ENCODE results near the gene SSBP3. TPM values are rescaled to one million over a fixed set of nuclear protein-coding genes. Genes with fewer than 3 reads are reported as not detected.

The SSBP3 gene
- total RNA-seq, 2 experiments from 2014 or later: 16.5 to 44.9 TPM

DNA sequence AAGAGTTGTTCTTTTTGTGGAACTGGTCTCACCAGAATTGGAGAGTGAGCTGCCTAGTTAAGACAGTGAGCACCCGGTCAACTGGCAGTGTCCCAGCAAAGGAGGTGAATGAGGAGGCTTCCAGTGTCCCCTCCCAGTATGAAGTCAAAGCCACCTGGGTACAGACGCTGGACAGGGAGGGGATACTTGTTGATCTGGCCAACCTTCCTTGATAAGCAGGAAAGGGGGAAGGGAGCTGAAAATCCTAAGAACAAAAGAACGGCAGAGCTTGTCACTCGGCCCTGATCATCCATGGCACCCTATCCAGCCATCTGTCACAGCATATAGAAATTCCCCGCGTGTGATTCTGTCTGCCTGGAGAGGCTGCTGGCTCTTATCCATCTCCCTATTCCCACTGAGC lies 91.5 kb downstream of the SSBP3 start:
- Histone ChIP-seq H3K4me3 (ENCODE audit: low read depth, low read length, poor library complexity, severe bottlenecking) (no peak overlapping the region), H3K79me2 (ENCODE audit: insufficient read depth, low read depth, low read length) (no peaks in the 10 kb centered on the region), H3K4me1 (ENCODE audit: insufficient read depth, low read length, poor library complexity, severe bottlenecking) (peaks cover 7% of the 10 kb centered on the region), H3K9me3 (ENCODE audit: low read length) (no peaks in the 10 kb centered on the region), H4K20me1 (ENCODE audit: insufficient read depth, low read length) (no peaks in the 10 kb centered on the region; the same call in 1 of the 2 replicates), H2AFZ (ENCODE audit: low read length) (no peak overlapping the region), H3K9me2 (ENCODE audit: insufficient read depth, low read length) (no peaks in the 10 kb centered on the region), H3K36me3 (ENCODE audit: insufficient read depth, low read length) (no peaks in the 10 kb centered on the region; the same call in 1 of the 2 replicates), H3K4me2 (ENCODE audit: low read length) (no peak overlapping the region), H3K27ac (ENCODE audit: low read depth, low read length, poor library complexity, severe bottlenecking) (no peak overlapping the region)
- TF ChIP-seq, protein P1, sequence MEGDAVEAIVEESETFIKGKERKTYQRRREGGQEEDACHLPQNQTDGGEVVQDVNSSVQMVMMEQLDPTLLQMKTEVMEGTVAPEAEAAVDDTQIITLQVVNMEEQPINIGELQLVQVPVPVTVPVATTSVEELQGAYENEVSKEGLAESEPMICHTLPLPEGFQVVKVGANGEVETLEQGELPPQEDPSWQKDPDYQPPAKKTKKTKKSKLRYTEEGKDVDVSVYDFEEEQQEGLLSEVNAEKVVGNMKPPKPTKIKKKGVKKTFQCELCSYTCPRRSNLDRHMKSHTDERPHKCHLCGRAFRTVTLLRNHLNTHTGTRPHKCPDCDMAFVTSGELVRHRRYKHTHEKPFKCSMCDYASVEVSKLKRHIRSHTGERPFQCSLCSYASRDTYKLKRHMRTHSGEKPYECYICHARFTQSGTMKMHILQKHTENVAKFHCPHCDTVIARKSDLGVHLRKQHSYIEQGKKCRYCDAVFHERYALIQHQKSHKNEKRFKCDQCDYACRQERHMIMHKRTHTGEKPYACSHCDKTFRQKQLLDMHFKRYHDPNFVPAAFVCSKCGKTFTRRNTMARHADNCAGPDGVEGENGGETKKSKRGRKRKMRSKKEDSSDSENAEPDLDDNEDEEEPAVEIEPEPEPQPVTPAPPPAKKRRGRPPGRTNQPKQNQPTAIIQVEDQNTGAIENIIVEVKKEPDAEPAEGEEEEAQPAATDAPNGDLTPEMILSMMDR (conservative IDR thresholded peaks at IDR 0.05; ENCODE audit: low read length): no peak
- TF ChIP-seq EZH2phosphoT487 (IDR thresholded peaks at IDR 0.05; ENCODE audit: borderline replicate concordance, low read depth, low read length): no peak
- CTCF ChIA-PET (ENCODE audit: unreplicated experiment): interaction anchor here (0.5 kb wide), 1 partner anchor 80 kb away, joined by 3 read pairs; no protein-coding TSS in a partner anchor
- BruUV-seq (replicated peaks): no TSS peak
- DNase-seq (ENCODE audit: low spot score): no peak
- intact Hi-C loops (cut with micrococcal nuclease; ENCODE audit: unreplicated experiment): no loop called here
- POLR2A ChIA-PET: interaction anchor here (1.0 kb wide), 1 partner anchor 31 kb away, joined by 6 read pairs; no protein-coding TSS in a partner anchor

DNA sequence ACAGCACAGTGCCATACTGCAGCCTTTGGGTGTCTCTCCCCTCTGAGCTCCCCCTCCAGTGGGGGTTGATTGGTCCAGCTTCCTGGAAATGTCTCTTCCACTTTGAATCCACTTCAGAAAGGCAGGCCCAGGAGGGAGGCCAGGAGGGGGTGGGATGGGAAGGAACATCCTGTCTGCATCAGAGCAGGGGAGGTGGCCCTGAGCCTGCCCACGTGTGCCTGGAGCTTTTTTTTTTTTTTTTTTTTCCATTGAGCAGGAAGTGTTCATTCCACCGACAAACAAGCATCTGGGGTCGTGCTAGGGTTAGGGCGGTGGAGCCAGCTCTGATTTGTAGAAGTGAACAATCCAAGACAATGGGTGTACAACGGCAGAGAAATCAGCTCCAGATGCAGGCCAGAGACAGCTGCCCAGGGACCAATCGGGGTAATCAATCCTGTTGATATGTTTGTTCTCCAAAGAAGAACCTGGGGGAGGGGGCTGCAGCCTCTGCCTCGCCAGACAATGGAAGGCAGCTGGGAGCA lies 93.3 kb downstream of the SSBP3 start:
- no peaks in the 10 kb centered on the region; the same call in 1 of the 2 replicates for H3K36me3 ChIP-seq (ENCODE audit: insufficient read depth, low read length)
- no peak for TF ChIP-seq EZH2phosphoT487 (IDR thresholded peaks at IDR 0.05; ENCODE audit: borderline replicate concordance, low read depth, low read length)
- TF ChIP-seq, protein P1 (conservative IDR thresholded peaks at IDR 0.05; ENCODE audit: low read length): no peak
- no peaks in the 10 kb centered on the region; the same call in 1 of the 2 replicates for H4K20me1 ChIP-seq (ENCODE audit: insufficient read depth, low read length)
- H3K9me3 ChIP-seq (ENCODE audit: low read length): no peaks in the 10 kb centered on the region
- no peak overlapping the region for H2AFZ ChIP-seq (ENCODE audit: low read length)
- no peak overlapping the region for H3K27ac ChIP-seq (ENCODE audit: low read depth, low read length, poor library complexity, severe bottlenecking)
- H3K4me1 ChIP-seq (ENCODE audit: insufficient read depth, low read length, poor library complexity, severe bottlenecking): peaks cover 7% of the 10 kb centered on the region
- no peak overlapping the region for H3K4me2 ChIP-seq (ENCODE audit: low read length)
- no peaks in the 10 kb centered on the region for H3K79me2 ChIP-seq (ENCODE audit: insufficient read depth, low read depth, low read length)
- CTCF ChIA-PET (ENCODE audit: unreplicated experiment): no interaction called here
- no peaks in the 10 kb centered on the region for H3K9me2 ChIP-seq (ENCODE audit: insufficient read depth, low read length)
- BruUV-seq (replicated peaks): no TSS peak
- intact Hi-C loops (cut with micrococcal nuclease; ENCODE audit: unreplicated experiment): no loop called here
- no peak overlapping the region for H3K4me3 ChIP-seq (ENCODE audit: low read depth, low read length, poor library complexity, severe bottlenecking)
- no peak for DNase-seq (ENCODE audit: low spot score)
- POLR2A ChIA-PET: interaction anchor here (0.6 to 1.2 kb wide), 5 partner anchors 23 to 1096 kb away, joined by 3 to 6 read pairs (median 4); no protein-coding TSS in a partner anchor

GRCh38 chr1:54311506-54311905 lies 94.7 kb downstream of the SSBP3 start:
- TF ChIP-seq EZH2phosphoT487 (IDR thresholded peaks at IDR 0.05; ENCODE audit: borderline replicate concordance, low read depth, low read length): no peak
- TF ChIP-seq, protein P1 (conservative IDR thresholded peaks at IDR 0.05; ENCODE audit: low read length): no peak
- BruUV-seq (replicated peaks): no TSS peak
- Histone ChIP-seq H3K4me1 (ENCODE audit: insufficient read depth, low read length, poor library complexity, severe bottlenecking) (peaks cover 7% of the 10 kb centered on the region), H4K20me1 (ENCODE audit: insufficient read depth, low read length) (no peaks in the 10 kb centered on the region; the same call in 1 of the 2 replicates), H3K36me3 (ENCODE audit: insufficient read depth, low read length) (no peaks in the 10 kb centered on the region; the same call in 1 of the 2 replicates), H3K27ac (ENCODE audit: low read depth, low read length, poor library complexity, severe bottlenecking) (no peak overlapping the region), H3K4me3 (ENCODE audit: low read depth, low read length, poor library complexity, severe bottlenecking) (no peak overlapping the region), H3K9me2 (ENCODE audit: insufficient read depth, low read length) (no peaks in the 10 kb centered on the region), H3K79me2 (ENCODE audit: insufficient read depth, low read depth, low read length) (no peaks in the 10 kb centered on the region), H3K4me2 (ENCODE audit: low read length) (no peak overlapping the region), H2AFZ (ENCODE audit: low read length) (no peak overlapping the region), H3K9me3 (ENCODE audit: low read length) (no peaks in the 10 kb centered on the region)
- intact Hi-C loops (cut with micrococcal nuclease; ENCODE audit: unreplicated experiment): loop anchor here (1.0 to 2.0 kb wide), 2 partner anchors 95 to 178 kb away; partner anchors contain the start of gene SSBP3
- ChIA-PET CTCF (ENCODE audit: unreplicated experiment) (interaction anchor here (0.7 kb wide), 1 partner anchor 80 kb away, joined by 7 read pairs; no protein-coding TSS in a partner anchor), POLR2A (no interaction called here)
- DNase-seq (ENCODE audit: low spot score): no peak
